ENCODE data around the gene MEIS3. TPM values are rescaled to one million over a fixed set of nuclear protein-coding genes. Genes with fewer than 3 reads are reported as not detected.

The MEIS3 gene
- total RNA-seq, 3 donors from 2014 or later (not counting 1 experiment from before 2014, with no cell fraction given), result not detected

DNA sequence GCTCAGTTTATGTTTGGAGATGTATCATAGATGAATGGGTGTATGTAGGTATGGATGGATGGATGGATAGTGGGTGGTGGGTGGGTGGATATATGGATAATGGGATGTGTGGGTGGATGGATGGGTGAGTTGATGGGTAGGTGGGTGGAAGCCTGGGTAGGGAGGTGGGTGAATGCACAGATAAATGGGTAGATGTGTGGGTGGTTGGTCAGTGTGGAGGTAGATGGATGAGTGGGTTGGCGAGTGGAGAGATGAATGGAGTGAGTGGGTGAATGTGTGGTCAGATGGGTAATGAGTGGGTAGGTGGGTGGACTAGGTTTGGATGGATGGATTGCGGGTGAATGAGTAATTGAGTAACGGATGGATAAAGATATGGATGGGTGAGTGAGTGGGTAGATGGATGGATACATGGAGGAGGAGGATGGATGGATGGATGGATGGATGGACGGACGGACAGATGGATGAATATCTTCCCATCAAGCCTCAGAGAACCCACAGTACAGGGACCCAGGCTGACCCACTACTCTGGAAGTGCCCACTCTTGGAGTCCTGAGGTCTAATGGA lies 13.4 kb downstream of the MEIS3 start:
- H3K27me3 Mint-ChIP-seq (ENCODE audit: low read depth in 2 of 2), result peaks cover 38 to 47% of the 10 kb centered on the region in 2 donors
- no peak overlapping the region for H3K27ac Mint-ChIP-seq
- peaks cover 18% of the 10 kb centered on the region for H3K27me3 ChIP-seq (ENCODE audit: control insufficient read depth, insufficient read depth, low read length)

DNA sequence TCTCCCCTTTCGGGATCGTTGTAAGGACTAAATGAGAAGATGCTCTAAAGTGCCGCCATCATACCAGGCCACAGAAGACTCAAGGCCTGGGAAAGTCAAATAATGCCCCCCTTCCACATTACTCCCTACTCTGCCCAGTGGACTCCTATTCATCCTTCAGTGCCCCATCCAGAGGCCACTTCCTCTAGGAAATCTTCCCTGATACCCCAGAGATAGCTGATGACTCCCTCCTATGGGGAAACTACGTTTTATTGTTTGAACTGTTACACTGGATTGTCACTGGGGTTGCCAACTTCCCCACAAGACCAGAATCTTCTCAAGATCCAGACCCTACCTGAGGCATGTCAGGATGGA lies 14.2 kb downstream of the MEIS3 start:
- no peaks in the 10 kb centered on the region for H3K9me3 Mint-ChIP-seq
- no peaks in the 10 kb centered on the region for H3K36me3 Mint-ChIP-seq
- Histone ChIP-seq H3K36me3 (ENCODE audit: control insufficient read depth, insufficient read depth, low read length) (no peaks in the 10 kb centered on the region), H3K4me3 (ENCODE audit: low read length) (no peak overlapping the region), H3K4me1 (ENCODE audit: control insufficient read depth, insufficient read depth, low read length) (no peaks in the 10 kb centered on the region), H3K9me3 (ENCODE audit: control insufficient read depth, insufficient read depth, low read length) (no peaks in the 10 kb centered on the region), H3K27ac (ENCODE audit: low read length) (no peak overlapping the region), H3K27me3 (ENCODE audit: control insufficient read depth, insufficient read depth, low read length) (peaks cover 18% of the 10 kb centered on the region)
- H3K4me1 Mint-ChIP-seq, result no peaks in the 10 kb centered on the region
- H3K27ac Mint-ChIP-seq, result no peak overlapping the region
- no peak overlapping the region for H3K4me3 Mint-ChIP-seq
- 81% methylated on average over 4 of the region's 4 CpGs for WGBS (ENCODE audit: insufficient coverage)
- TF ChIP-seq, protein P1, sequence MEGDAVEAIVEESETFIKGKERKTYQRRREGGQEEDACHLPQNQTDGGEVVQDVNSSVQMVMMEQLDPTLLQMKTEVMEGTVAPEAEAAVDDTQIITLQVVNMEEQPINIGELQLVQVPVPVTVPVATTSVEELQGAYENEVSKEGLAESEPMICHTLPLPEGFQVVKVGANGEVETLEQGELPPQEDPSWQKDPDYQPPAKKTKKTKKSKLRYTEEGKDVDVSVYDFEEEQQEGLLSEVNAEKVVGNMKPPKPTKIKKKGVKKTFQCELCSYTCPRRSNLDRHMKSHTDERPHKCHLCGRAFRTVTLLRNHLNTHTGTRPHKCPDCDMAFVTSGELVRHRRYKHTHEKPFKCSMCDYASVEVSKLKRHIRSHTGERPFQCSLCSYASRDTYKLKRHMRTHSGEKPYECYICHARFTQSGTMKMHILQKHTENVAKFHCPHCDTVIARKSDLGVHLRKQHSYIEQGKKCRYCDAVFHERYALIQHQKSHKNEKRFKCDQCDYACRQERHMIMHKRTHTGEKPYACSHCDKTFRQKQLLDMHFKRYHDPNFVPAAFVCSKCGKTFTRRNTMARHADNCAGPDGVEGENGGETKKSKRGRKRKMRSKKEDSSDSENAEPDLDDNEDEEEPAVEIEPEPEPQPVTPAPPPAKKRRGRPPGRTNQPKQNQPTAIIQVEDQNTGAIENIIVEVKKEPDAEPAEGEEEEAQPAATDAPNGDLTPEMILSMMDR (IDR thresholded peaks at IDR 0.05), result no peak
- ATAC-seq (no peak), DNase-seq (no peak)
- H3K27me3 Mint-ChIP-seq (ENCODE audit: low read depth in 2 of 2), result peaks cover 38 to 47% of the 10 kb centered on the region in 2 donors
- intact Hi-C loops (cut with micrococcal nuclease), result no loop called here

More for the DNA sequence above, 13.4 kb downstream of the MEIS3 start:
- Histone ChIP-seq H3K27ac (ENCODE audit: low read length) (no peak overlapping the region), H3K4me1 (ENCODE audit: control insufficient read depth, insufficient read depth, low read length) (no peaks in the 10 kb centered on the region), H3K4me3 (ENCODE audit: low read length) (no peak overlapping the region), H3K9me3 (ENCODE audit: control insufficient read depth, insufficient read depth, low read length) (no peaks in the 10 kb centered on the region), H3K36me3 (ENCODE audit: control insufficient read depth, insufficient read depth, low read length) (no peaks in the 10 kb centered on the region)
- ATAC-seq (no peak), DNase-seq (no peak)
- H3K9me3 Mint-ChIP-seq, result no peaks in the 10 kb centered on the region
- TF ChIP-seq, protein P1 (IDR thresholded peaks at IDR 0.05), result no peak
- WGBS (ENCODE audit: insufficient coverage), result 89% methylated on average over 3 of the region's 5 CpGs
- H3K36me3 Mint-ChIP-seq, result no peaks in the 10 kb centered on the region
- no peak overlapping the region for H3K4me3 Mint-ChIP-seq
- no peaks in the 10 kb centered on the region for H3K4me1 Mint-ChIP-seq
- intact Hi-C loops (cut with micrococcal nuclease), result no loop called here

DNA sequence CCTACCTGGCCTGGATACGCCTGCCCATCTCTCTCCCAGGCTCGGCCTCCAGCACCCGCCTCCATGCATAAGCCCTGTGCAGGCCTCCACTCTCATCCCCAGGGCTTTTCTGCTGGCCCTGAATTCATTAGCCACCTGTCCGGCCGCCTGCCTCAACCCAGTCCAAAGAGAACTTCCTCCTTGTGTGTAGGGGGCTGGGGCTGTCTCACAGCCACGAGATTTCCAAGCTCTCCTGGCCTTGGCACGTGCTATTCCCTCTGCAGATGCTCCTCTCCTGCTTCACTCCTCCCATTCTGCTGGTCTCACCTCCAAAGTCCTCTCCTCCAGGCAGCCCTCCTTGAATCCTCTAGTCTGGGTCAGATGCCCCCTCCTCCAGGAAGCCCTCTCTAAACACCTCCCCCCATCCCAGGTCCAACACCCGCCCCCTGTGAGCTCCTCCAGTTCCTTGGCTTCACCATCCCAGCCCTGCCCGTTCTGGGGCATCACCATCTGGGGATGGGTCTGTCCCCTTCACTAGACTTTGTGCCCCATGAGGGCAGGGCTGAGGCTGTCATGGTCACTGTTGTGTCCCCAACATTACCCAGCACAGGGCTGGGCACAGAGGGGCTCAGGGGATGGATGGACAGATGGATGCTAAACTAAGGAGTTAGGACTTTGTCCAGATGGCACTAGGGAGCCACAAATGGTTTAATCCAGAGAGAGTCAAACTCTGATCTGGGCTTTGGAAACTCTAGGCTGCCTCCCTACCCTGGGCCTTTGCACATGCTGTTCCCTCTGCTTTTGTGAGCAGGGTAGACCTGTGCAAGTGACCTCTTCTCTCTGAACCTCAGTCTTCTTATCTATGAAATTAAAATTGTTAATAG lies 14.8 kb downstream of the MEIS3 start:
- no peak for DNase-seq
- intact Hi-C loops (cut with micrococcal nuclease), result no loop called here
- Histone ChIP-seq H3K4me3 (ENCODE audit: low read length) (no peak overlapping the region), H3K36me3 (ENCODE audit: control insufficient read depth, insufficient read depth, low read length) (no peaks in the 10 kb centered on the region), H3K4me1 (ENCODE audit: control insufficient read depth, insufficient read depth, low read length) (no peaks in the 10 kb centered on the region), H3K27ac (ENCODE audit: low read length) (no peak overlapping the region), H3K27me3 (ENCODE audit: control insufficient read depth, insufficient read depth, low read length) (peaks cover 18% of the 10 kb centered on the region), H3K9me3 (ENCODE audit: control insufficient read depth, insufficient read depth, low read length) (no peaks in the 10 kb centered on the region)
- no peak overlapping the region for H3K4me3 Mint-ChIP-seq
- H3K36me3 Mint-ChIP-seq, result no peaks in the 10 kb centered on the region
- TF ChIP-seq, protein P1 (IDR thresholded peaks at IDR 0.05), result no peak
- ATAC-seq, result no peak
- WGBS (ENCODE audit: insufficient coverage), result 70% methylated on average over 9 of the region's 9 CpGs
- no peak overlapping the region for H3K27ac Mint-ChIP-seq
- no peaks in the 10 kb centered on the region for H3K9me3 Mint-ChIP-seq
- H3K4me1 Mint-ChIP-seq, result no peaks in the 10 kb centered on the region
- H3K27me3 Mint-ChIP-seq (ENCODE audit: low read depth in 2 of 2), result peaks cover 38 to 47% of the 10 kb centered on the region in 2 donors
